ENCODE results near the gene TSPAN2. TPM values are rescaled to one million over a fixed set of nuclear protein-coding genes. Genes with fewer than 3 reads are reported as not detected.

Gene TSPAN2
- total RNA-seq, 2 donors from 2014 or later: 7.1 to 10.7 TPM

GRCh38 chr1:115067161-115067859, 22.0 kb downstream of the TSPAN2 start:
- no peaks in the 10 kb centered on the region for H3K36me3 ChIP-seq (ENCODE audit: control insufficient read depth, insufficient read depth, low read length)
- 94% methylated on average over 2 to 8 of the region's 8 CpGs for WGBS, 2 experiments (ENCODE audit: insufficient coverage in 1 of 2, insufficient read length in 1 of 2)
- H3K9me3 Mint-ChIP-seq: no peaks in the 10 kb centered on the region
- H3K4me1 ChIP-seq (ENCODE audit: control insufficient read depth, insufficient read depth, low read length): no peaks in the 10 kb centered on the region
- no peaks in the 10 kb centered on the region for H3K9me3 ChIP-seq (ENCODE audit: control insufficient read depth, low read length)
- no peak overlapping the region for H3K27ac ChIP-seq (ENCODE audit: low read depth, low read length)
- no peak overlapping the region for H3K9ac ChIP-seq (ENCODE audit: extremely low read depth, low read length, poor library complexity, severe bottlenecking)
- no peaks in the 10 kb centered on the region for H3K27me3 ChIP-seq (ENCODE audit: control insufficient read depth, insufficient read depth, low read length, poor library complexity, severe bottlenecking)
- no peak overlapping the region for H3K4me3 Mint-ChIP-seq
- no peak for DNase-seq
- no peak for TF ChIP-seq CTCF (conservative IDR thresholded peaks at IDR 0.05)
- no peaks in the 10 kb centered on the region for H3K36me3 Mint-ChIP-seq (ENCODE audit: low read depth)
- H3K27me3 Mint-ChIP-seq (ENCODE audit: insufficient read depth): no peaks in the 10 kb centered on the region
- no peaks in the 10 kb centered on the region for H3K4me1 Mint-ChIP-seq
- H3K27ac Mint-ChIP-seq: no peak overlapping the region
- H3K4me3 ChIP-seq (ENCODE audit: low read length): no peak overlapping the region

GRCh38 chr1:115065021-115065420, 24.3 kb downstream of the TSPAN2 start:
- Histone ChIP-seq H3K36me3 (ENCODE audit: control insufficient read depth, insufficient read depth, low read length) (no peaks in the 10 kb centered on the region), H3K9me3 (ENCODE audit: control insufficient read depth, low read length) (no peaks in the 10 kb centered on the region), H3K4me3 (ENCODE audit: low read length) (no peak overlapping the region), H3K27ac (ENCODE audit: low read depth, low read length) (no peak overlapping the region), H3K4me1 (ENCODE audit: control insufficient read depth, insufficient read depth, low read length) (no peaks in the 10 kb centered on the region), H3K27me3 (ENCODE audit: control insufficient read depth, insufficient read depth, low read length, poor library complexity, severe bottlenecking) (no peaks in the 10 kb centered on the region), H3K9ac (ENCODE audit: extremely low read depth, low read length, poor library complexity, severe bottlenecking) (no peak overlapping the region)
- no peak for DNase-seq
- no peak for TF ChIP-seq CTCF (conservative IDR thresholded peaks at IDR 0.05)
- WGBS, 2 experiments (ENCODE audit: insufficient coverage in 1 of 2, insufficient read length in 1 of 2): 93 to 97% methylated on average over 3 to 6 of the region's 6 CpGs
- Mint-ChIP-seq H3K4me1 (no peaks in the 10 kb centered on the region), H3K36me3 (ENCODE audit: low read depth) (no peaks in the 10 kb centered on the region), H3K9me3 (no peaks in the 10 kb centered on the region), H3K4me3 (no peak overlapping the region), H3K27me3 (ENCODE audit: insufficient read depth) (no peaks in the 10 kb centered on the region), H3K27ac (no peak overlapping the region)

GRCh38 chr1:115064461-115064860, 24.8 kb downstream of the TSPAN2 start:
- no peaks in the 10 kb centered on the region for H3K4me1 ChIP-seq (ENCODE audit: control insufficient read depth, insufficient read depth, low read length)
- no peaks in the 10 kb centered on the region for H3K36me3 ChIP-seq (ENCODE audit: control insufficient read depth, insufficient read depth, low read length)
- Mint-ChIP-seq H3K36me3 (ENCODE audit: low read depth) (no peaks in the 10 kb centered on the region), H3K27me3 (ENCODE audit: insufficient read depth) (no peaks in the 10 kb centered on the region), H3K27ac (no peak overlapping the region), H3K9me3 (no peaks in the 10 kb centered on the region), H3K4me1 (no peaks in the 10 kb centered on the region), H3K4me3 (no peak overlapping the region)
- DNase-seq: no peak
- no peak overlapping the region for H3K9ac ChIP-seq (ENCODE audit: extremely low read depth, low read length, poor library complexity, severe bottlenecking)
- TF ChIP-seq CTCF (conservative IDR thresholded peaks at IDR 0.05): no peak
- H3K4me3 ChIP-seq (ENCODE audit: low read length): no peak overlapping the region
- no peak overlapping the region for H3K27ac ChIP-seq (ENCODE audit: low read depth, low read length)
- H3K9me3 ChIP-seq (ENCODE audit: control insufficient read depth, low read length): no peaks in the 10 kb centered on the region
- 98 to 100% methylated on average over 3 of the region's 3 CpGs for WGBS, 2 experiments (ENCODE audit: insufficient coverage in 1 of 2, insufficient read length in 1 of 2)
- H3K27me3 ChIP-seq (ENCODE audit: control insufficient read depth, insufficient read depth, low read length, poor library complexity, severe bottlenecking): no peaks in the 10 kb centered on the region
